ENCODE measurements around the gene PGAM2. TPM values are rescaled to one million over a fixed set of nuclear protein-coding genes. Genes with fewer than 3 reads are reported as not detected.

The PGAM2 gene
- total RNA-seq, 2 donors from 2014 or later: 9.7 TPM; not detected in 1

- DNase-seq (ENCODE audit: low spot score): no peak
- WGBS: 78% methylated on average over 8 of the region's 8 CpGs
- H3K27me3 ChIP-seq (replicated peaks; ENCODE audit: insufficient read depth): no peaks in the 10 kb centered on the region
- intact Hi-C loops (cut with DNase I): loop anchor here (10.0 kb wide), 1 partner anchor 392 kb away; the partner anchor contains the start of gene NUDCD3
- no peak overlapping the region for H3K27ac ChIP-seq
- H3K4me1 ChIP-seq (replicated peaks): no peaks in the 10 kb centered on the region
- no peak overlapping the region for H3K4me3 ChIP-seq
- H3K36me3 ChIP-seq: no peaks in the 10 kb centered on the region
- H3K9me3 ChIP-seq: no peaks in the 10 kb centered on the region
- TF ChIP-seq CTCF (IDR thresholded peaks at IDR 0.05): no peak
- no peak for TF ChIP-seq POLR2A (IDR thresholded peaks at IDR 0.05)
Observed at GRCh38 chr7:44102846-44103565, 37.6 kb upstream of the PGAM2 start.

- Histone ChIP-seq H3K36me3 (no peaks in the 10 kb centered on the region), H3K27me3 (replicated peaks; ENCODE audit: insufficient read depth) (no peaks in the 10 kb centered on the region), H3K9me3 (no peaks in the 10 kb centered on the region), H3K27ac (peak overlapping the region in 1 of 2 donors; percentile 6), H3K4me3 (no peak overlapping the region), H3K4me1 (replicated peaks) (no peaks in the 10 kb centered on the region)
- TF ChIP-seq CTCF (IDR thresholded peaks at IDR 0.05): no peak
- TF ChIP-seq POLR2AphosphoS5 (IDR thresholded peaks at IDR 0.05): no peak
- no peak for TF ChIP-seq POLR2A (IDR thresholded peaks at IDR 0.05)
- 76% methylated on average over 14 of the region's 14 CpGs for WGBS
- intact Hi-C loops (cut with DNase I): loop anchor here (10.0 kb wide), 1 partner anchor 393 kb away; the partner anchor contains the start of gene NUDCD3
- no peak for DNase-seq (ENCODE audit: low spot score)
Observed at GRCh38 chr7:44101966-44102845, 36.8 kb upstream of the PGAM2 start.

GRCh38 chr7:44101303-44101965 lies 36.1 kb upstream of the PGAM2 start:
- WGBS: 88% methylated on average over 3 of the region's 3 CpGs
- DNase-seq (ENCODE audit: low spot score): no peak

GRCh38 chr7:44100458-44101302 lies 35.3 kb upstream of the PGAM2 start:
- TF ChIP-seq POLR2AphosphoS5 (IDR thresholded peaks at IDR 0.05) (no peak), CTCF (IDR thresholded peaks at IDR 0.05) (no peak), POLR2A (IDR thresholded peaks at IDR 0.05) (no peak)
- Histone ChIP-seq H3K9me3 (no peaks in the 10 kb centered on the region), H3K36me3 (no peaks in the 10 kb centered on the region), H3K27ac (no peak overlapping the region), H3K4me1 (replicated peaks) (no peaks in the 10 kb centered on the region), H3K4me3 (no peak overlapping the region), H3K27me3 (replicated peaks; ENCODE audit: insufficient read depth) (no peaks in the 10 kb centered on the region)
- no peak for DNase-seq (ENCODE audit: low spot score)
- 64% methylated on average over 10 of the region's 10 CpGs for WGBS
- intact Hi-C loops (cut with DNase I): loop anchor here (10.0 kb wide), 1 partner anchor 394 kb away; the partner anchor contains the start of gene NUDCD3

More at GRCh38 chr7:44101303-44101965, 36.1 kb upstream of the PGAM2 start:
- TF ChIP-seq POLR2A (IDR thresholded peaks at IDR 0.05): no peak
- Histone ChIP-seq H3K27ac (no peak overlapping the region), H3K36me3 (no peaks in the 10 kb centered on the region), H3K4me1 (replicated peaks) (no peaks in the 10 kb centered on the region), H3K4me3 (no peak overlapping the region), H3K27me3 (replicated peaks; ENCODE audit: insufficient read depth) (no peaks in the 10 kb centered on the region), H3K9me3 (no peaks in the 10 kb centered on the region)
- intact Hi-C loops (cut with DNase I): loop anchor here (10.0 kb wide), 1 partner anchor 393 kb away; the partner anchor contains the start of gene NUDCD3

All from prostate gland (tissue), 2 donors.